ENCODE data around the gene OXLD1. TPM values are rescaled to one million over a fixed set of nuclear protein-coding genes. Genes with fewer than 3 reads are reported as not detected.

Gene OXLD1
- total and polyA plus RNA-seq, 4 donors = 10.1 to 35.6 (median 24.0) TPM

DNA sequence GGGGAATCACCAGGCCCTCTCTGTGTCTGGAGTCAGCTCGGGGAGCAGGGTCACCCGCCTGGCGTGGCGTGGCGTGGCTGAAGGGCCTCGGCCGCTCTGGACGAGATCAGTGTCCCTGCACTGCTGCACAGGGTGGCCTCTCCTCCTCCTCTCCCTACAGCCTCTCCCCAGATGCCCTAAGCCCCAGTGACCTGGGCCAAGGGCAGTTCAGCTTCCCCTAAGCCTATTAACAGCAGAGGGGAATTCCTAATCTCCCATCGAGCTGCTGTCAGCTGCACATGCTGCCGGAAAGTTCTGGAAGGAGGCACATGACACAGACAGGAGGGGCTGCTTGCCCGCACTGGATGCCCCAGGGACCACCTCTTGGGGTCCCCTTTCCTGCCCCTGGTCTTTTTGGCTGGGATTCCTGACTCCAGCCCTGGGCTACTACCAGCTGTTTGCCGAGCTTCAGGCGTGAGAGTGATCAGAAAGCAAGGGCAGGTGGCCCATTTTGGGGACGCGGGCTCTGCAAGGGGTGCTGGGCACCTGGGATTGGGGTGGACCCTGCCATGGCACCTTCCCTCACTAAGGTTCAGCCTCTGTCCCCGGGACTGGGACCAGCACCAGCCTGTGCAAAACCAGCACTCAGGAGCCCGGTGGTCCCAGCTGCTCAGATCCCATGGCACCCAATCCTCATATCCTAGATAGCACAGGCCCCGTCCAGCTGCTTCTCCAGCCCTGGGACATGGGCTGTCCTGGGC lies 10.9 kb downstream of the OXLD1 start:
- no peak overlapping the region for H3K4me3 ChIP-seq (ENCODE audit: low read depth, low read length)
- no peak for DNase-seq (ENCODE audit: low read depth in 4 of 6, low spot score in 6 of 6)
- H3K4me1 ChIP-seq (ENCODE audit: control insufficient read depth, insufficient read depth, low read length) = peaks cover 6% of the 10 kb centered on the region
- H3K27ac ChIP-seq (ENCODE audit: low read depth, low read length) = no peak overlapping the region
- peaks cover 16% of the 10 kb centered on the region for H3K27me3 ChIP-seq (ENCODE audit: control insufficient read depth, insufficient read depth, low read length)
- peaks cover 2% of the 10 kb centered on the region for H3K36me3 ChIP-seq (ENCODE audit: control insufficient read depth, insufficient read depth, low read length)
- H3K9me3 ChIP-seq (ENCODE audit: control insufficient read depth, insufficient read depth, low read length) = no peaks in the 10 kb centered on the region
- 84% methylated on average over 18 of the region's 18 CpGs for WGBS (ENCODE audit: insufficient coverage)

DNA sequence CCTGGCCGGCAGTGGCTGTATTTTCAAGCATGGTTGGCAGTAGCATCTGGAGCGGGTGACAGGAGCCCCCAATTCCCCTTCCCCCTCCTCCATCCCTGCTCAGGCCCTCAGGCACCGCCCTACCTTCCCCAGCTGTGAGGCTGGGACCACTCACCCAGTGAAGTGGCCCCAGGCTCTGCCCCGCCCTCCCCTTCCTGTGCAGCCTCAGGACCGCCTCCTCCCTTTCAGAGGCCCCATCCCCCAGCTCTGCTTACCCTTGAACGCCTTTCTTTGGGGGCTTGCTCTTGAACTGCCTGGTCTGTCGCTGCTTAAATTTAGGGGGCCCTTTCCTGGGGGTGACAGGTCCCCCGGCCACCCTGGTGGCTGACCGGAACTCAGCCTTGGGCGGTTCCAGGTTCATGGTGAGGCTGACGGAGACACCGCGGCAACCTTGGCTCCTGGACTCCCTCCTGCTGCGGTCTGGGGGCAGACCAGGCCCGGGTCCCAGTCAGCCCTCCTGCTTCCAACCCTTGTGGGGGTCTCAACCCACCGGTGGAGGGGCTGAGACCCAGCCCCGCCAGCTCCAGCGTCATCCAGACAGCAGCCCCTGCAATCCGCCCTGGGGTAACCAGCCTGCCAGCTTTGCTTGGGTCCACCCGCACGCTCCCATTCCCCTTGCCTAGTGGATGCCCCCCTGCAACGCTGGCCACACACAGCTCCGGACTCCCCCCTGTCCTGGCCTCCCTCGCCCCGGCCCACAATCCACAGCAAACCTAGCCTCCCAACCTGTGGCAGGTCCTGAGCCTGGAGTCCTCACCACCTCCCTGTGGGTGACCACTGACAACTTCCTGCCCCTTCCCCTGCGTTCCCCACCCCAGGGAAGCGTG lies 13.3 kb downstream of the OXLD1 start:
- Histone ChIP-seq H3K4me3 (ENCODE audit: low read depth, low read length) (no peak overlapping the region), H3K36me3 (ENCODE audit: control insufficient read depth, insufficient read depth, low read length) (peaks cover 2% of the 10 kb centered on the region), H3K27me3 (ENCODE audit: control insufficient read depth, insufficient read depth, low read length) (peaks cover 37% of the 10 kb centered on the region), H3K9me3 (ENCODE audit: control insufficient read depth, insufficient read depth, low read length) (peaks cover 3% of the 10 kb centered on the region), H3K27ac (ENCODE audit: low read depth, low read length) (no peak overlapping the region), H3K4me1 (ENCODE audit: control insufficient read depth, insufficient read depth, low read length) (peaks cover 8% of the 10 kb centered on the region)
- 20% methylated on average over 25 of the region's 27 CpGs for WGBS (ENCODE audit: insufficient coverage)
- no peak for DNase-seq (ENCODE audit: low read depth in 4 of 6, low spot score in 6 of 6)

DNA sequence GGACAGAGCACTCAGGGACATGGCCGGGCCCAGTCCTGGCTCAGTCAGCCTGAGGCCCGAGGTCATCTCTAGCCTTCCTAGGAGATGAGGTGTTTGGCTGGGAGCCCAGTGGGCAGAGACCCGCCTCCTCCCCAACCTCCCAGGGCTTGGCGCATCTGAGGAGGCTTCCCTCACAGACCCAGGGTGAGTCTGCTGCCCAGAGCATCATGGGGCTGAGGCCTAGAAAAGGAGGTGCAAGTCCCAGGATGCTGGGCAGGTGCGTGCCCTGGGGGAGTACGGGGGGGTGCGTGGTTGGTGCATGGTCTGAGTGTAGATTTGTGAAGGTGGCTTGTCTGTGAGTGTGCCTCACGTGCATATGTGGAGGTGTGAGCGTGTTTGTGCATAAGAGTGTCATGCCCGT lies 14.7 kb downstream of the OXLD1 start:
- no peak for DNase-seq (ENCODE audit: low read depth in 4 of 6, low spot score in 6 of 6)
- 82% methylated on average over 8 of the region's 10 CpGs for WGBS (ENCODE audit: insufficient coverage)
- H3K4me3 ChIP-seq (ENCODE audit: low read depth, low read length) = no peak overlapping the region
- H3K4me1 ChIP-seq (ENCODE audit: control insufficient read depth, insufficient read depth, low read length) = peaks cover 8% of the 10 kb centered on the region
- no peak overlapping the region for H3K27ac ChIP-seq (ENCODE audit: low read depth, low read length)
- peaks cover 47% of the 10 kb centered on the region for H3K27me3 ChIP-seq (ENCODE audit: control insufficient read depth, insufficient read depth, low read length)
- H3K36me3 ChIP-seq (ENCODE audit: control insufficient read depth, insufficient read depth, low read length) = peaks cover 2% of the 10 kb centered on the region
- peaks cover 3% of the 10 kb centered on the region for H3K9me3 ChIP-seq (ENCODE audit: control insufficient read depth, insufficient read depth, low read length)

DNA sequence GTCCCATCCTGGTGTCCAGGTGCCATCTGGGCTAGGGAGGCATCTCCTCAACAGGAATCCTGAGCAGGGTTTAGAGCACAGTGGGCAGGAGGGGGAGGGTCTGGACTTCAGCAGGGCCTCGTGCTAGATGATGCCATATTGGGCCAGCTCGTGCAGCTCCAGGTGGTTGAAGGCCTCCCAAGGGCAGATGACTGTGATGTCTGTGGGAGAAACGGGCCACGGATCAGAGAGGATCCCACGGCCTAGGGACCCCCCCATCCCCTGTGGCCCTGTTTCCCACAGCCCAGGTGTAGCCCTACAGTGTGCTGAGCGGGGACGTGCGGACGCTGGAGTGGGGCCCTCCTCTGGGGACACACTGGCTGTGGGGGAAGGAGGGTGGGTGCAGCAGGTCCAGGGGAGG lies 15.5 kb downstream of the OXLD1 start:
- 62% methylated on average over 3 of the region's 9 CpGs for WGBS (ENCODE audit: insufficient coverage)
- H3K27ac ChIP-seq (ENCODE audit: low read depth, low read length) = no peak overlapping the region
- peaks cover 3% of the 10 kb centered on the region for H3K9me3 ChIP-seq (ENCODE audit: control insufficient read depth, insufficient read depth, low read length)
- H3K4me3 ChIP-seq (ENCODE audit: low read depth, low read length) = no peak overlapping the region
- peaks cover 47% of the 10 kb centered on the region for H3K27me3 ChIP-seq (ENCODE audit: control insufficient read depth, insufficient read depth, low read length)
- H3K36me3 ChIP-seq (ENCODE audit: control insufficient read depth, insufficient read depth, low read length) = peaks cover 2% of the 10 kb centered on the region
- peaks cover 8% of the 10 kb centered on the region for H3K4me1 ChIP-seq (ENCODE audit: control insufficient read depth, insufficient read depth, low read length)
- no peak for DNase-seq (ENCODE audit: low read depth in 4 of 6, low spot score in 6 of 6)

DNA sequence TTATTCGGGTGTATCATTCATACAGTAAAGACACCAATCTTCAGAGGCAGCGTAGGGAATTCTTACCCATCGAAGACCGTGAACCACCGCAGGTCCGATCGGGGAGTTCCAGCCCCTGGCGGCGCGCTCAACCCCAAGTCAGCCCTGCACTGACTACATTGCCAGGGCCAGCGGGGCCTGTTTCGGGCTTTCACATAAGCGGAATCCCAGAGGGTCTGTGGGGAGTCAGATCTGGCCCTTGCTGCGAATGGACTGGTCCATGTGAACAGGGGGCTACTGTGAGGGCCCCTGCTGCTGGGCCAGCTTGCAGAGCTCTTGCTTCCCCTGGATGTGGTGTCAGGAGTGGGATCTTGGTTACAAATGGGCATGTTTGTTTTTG lies 17.7 kb downstream of the OXLD1 start:
- 70% methylated on average over 8 of the region's 14 CpGs for WGBS (ENCODE audit: insufficient coverage)
- peaks cover 14% of the 10 kb centered on the region for H3K36me3 ChIP-seq (ENCODE audit: control insufficient read depth, insufficient read depth, low read length)
- H3K9me3 ChIP-seq (ENCODE audit: control insufficient read depth, insufficient read depth, low read length) = peaks cover 3% of the 10 kb centered on the region
- no peak overlapping the region for H3K27ac ChIP-seq (ENCODE audit: low read depth, low read length)
- H3K4me1 ChIP-seq (ENCODE audit: control insufficient read depth, insufficient read depth, low read length) = peaks cover 8% of the 10 kb centered on the region
- H3K4me3 ChIP-seq (ENCODE audit: low read depth, low read length) = no peak overlapping the region
- H3K27me3 ChIP-seq (ENCODE audit: control insufficient read depth, insufficient read depth, low read length) = peaks cover 45% of the 10 kb centered on the region
- DNase-seq (ENCODE audit: low read depth in 4 of 6, low spot score in 6 of 6) = no peak

DNA sequence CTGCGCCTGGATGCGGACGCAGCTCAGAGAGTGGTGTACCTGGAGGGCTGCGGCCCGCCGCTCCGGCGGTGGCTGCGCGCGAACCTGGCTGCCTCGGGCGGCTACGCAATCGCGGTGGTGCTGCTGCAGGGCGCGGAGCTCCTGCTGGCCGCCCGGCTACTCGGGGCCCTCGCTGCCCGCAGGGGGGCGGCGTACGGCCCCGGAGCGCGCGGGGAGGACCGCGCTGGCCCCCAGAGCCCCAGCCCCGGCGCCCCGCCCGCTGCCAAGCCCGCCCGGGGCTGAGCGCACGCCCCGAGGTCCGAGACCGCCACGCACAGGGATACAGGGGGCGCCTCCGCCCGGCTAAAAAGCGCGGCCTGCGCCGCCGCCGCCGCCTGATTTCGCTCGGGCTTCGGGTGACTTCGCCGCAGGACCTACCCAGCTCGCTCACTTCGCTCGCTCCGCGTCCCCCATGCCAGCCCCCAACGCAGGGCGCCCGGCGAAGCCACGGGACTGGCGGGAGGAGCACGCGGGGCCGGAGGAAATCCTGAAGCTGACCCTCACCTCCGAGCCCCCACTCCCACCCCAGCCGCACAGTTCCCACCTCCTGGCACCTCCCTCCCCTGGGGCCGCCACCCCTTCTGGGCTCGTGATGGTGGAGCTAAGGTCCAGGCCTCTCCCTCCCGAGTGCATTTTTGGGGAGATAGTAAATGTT lies 18.2 kb downstream of the OXLD1 start:
- Histone ChIP-seq H3K4me3 (ENCODE audit: low read depth, low read length) (no peak overlapping the region), H3K27ac (ENCODE audit: low read depth, low read length) (no peak overlapping the region), H3K27me3 (ENCODE audit: control insufficient read depth, insufficient read depth, low read length) (peaks cover 41% of the 10 kb centered on the region), H3K9me3 (ENCODE audit: control insufficient read depth, insufficient read depth, low read length) (peaks cover 3% of the 10 kb centered on the region), H3K36me3 (ENCODE audit: control insufficient read depth, insufficient read depth, low read length) (peaks cover 14% of the 10 kb centered on the region), H3K4me1 (ENCODE audit: control insufficient read depth, insufficient read depth, low read length) (peaks cover 4% of the 10 kb centered on the region)
- DNase-seq (ENCODE audit: low read depth in 4 of 6, low spot score in 6 of 6) = peak in 1 of 6 donors; percentile 1
- WGBS (ENCODE audit: insufficient coverage) = 2% methylated on average over 71 of the region's 78 CpGs

DNA sequence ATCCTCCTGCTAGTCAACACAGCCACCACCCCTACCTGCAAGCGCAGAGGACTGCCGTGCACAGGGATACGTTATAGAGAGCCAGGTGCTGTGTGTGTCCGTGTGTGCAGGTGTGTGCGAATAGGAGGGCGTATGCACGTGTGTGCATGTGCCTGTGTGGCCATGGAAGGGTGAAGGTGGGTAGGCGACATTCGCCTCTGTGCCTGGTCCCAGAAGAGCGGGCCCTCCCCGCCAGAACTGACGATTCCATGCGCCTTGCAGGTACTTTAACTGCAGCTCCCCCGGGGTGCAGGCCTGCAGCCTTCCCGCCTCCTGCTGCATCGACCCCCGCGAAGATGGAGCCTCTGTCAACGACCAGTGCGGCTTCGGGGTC lies 18.8 kb downstream of the OXLD1 start:
- peaks cover 37% of the 10 kb centered on the region for H3K27me3 ChIP-seq (ENCODE audit: control insufficient read depth, insufficient read depth, low read length)
- no peak for DNase-seq (ENCODE audit: low read depth in 4 of 6, low spot score in 6 of 6)
- 25% methylated on average over 21 of the region's 21 CpGs for WGBS (ENCODE audit: insufficient coverage)

DNA sequence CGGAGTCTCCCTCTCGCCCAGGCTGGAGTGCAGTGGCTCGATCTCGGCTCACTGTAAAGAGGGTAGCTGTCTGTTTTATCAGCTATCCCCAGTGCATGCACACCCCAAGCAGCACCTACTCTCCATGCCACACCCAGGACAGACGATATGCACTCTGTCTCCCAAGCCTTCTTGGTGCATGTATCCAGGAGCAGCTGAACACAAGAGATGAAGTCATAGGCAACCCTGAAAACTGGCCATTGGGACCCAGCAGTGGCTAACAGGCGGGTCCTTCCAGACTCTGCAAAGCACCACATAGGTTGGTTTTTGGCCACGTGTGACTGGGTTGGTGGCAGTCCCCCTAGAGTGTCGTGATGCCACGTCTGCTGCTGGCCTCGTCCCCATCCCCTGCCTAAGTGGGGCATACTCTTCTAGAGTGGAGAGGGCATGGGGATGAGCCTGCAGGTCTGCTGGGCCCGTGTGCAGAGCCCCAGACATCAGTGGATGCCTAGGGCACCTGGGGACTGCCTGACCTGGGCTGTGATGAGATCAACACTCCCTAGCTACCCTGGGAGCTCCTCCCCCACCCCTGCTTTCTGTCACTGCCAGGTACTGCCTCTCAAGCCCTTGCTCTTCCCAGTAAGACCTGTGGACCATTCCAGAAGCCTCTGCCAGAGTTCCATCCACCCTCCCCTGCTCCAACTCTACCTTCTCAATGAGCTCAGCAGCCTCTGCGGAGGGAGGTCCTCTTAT lies 19.4 kb downstream of the OXLD1 start:
- Histone ChIP-seq H3K4me3 (ENCODE audit: low read depth, low read length) (no peak overlapping the region), H3K9me3 (ENCODE audit: control insufficient read depth, insufficient read depth, low read length) (peaks cover 3% of the 10 kb centered on the region), H3K27me3 (ENCODE audit: control insufficient read depth, insufficient read depth, low read length) (peaks cover 37% of the 10 kb centered on the region), H3K4me1 (ENCODE audit: control insufficient read depth, insufficient read depth, low read length) (peaks cover 2% of the 10 kb centered on the region), H3K27ac (ENCODE audit: low read depth, low read length) (no peak overlapping the region), H3K36me3 (ENCODE audit: control insufficient read depth, insufficient read depth, low read length) (peaks cover 19% of the 10 kb centered on the region)
- WGBS (ENCODE audit: insufficient coverage) = 67% methylated on average over 9 of the region's 12 CpGs
- no peak for DNase-seq (ENCODE audit: low read depth in 4 of 6, low spot score in 6 of 6)

More for the DNA sequence above, 18.8 kb downstream of the OXLD1 start:
- Histone ChIP-seq H3K36me3 (ENCODE audit: control insufficient read depth, insufficient read depth, low read length) (peaks cover 14% of the 10 kb centered on the region), H3K27ac (ENCODE audit: low read depth, low read length) (no peak overlapping the region), H3K4me3 (ENCODE audit: low read depth, low read length) (no peak overlapping the region), H3K9me3 (ENCODE audit: control insufficient read depth, insufficient read depth, low read length) (peaks cover 3% of the 10 kb centered on the region), H3K4me1 (ENCODE audit: control insufficient read depth, insufficient read depth, low read length) (peaks cover 2% of the 10 kb centered on the region)
